K562 (cell line): ENCODE measurements around the gene MFAP2. TPM values are rescaled to one million over a fixed set of nuclear protein-coding genes. Genes with fewer than 3 reads are reported as not detected.

Experiments used
- ATAC-seq: fragments of 200-7000 bp; cut with Tn5 transposase; 3 replicates; pipeline ENCODE4 v1.9.1; 2020; ENCODE audit warnings: moderate library complexity
- BruUV-seq: library from RNA; stranded (reverse); fragments of 400-500 nt; replicated peaks from 2 replicates; lab custom pipeline; 2021; lab: Mats Ljungman, UMichigan
- CTCF ChIA-PET: fragments of 300-600 bp; formaldehyde crosslinking; extraction: SDS; loops from one replicate; lab custom pipeline; 2021; ENCODE audit warnings: low intra/inter-chr PET ratio; lab: Yijun Ruan, JAX
- POLR2A ChIA-PET: fragments of 300-600, 350-650 bp; sonication (Branson Sonifier 250); formaldehyde crosslinking; extraction: SDS; loops from one replicate; lab custom pipeline; 2021; ENCODE audit warnings: antibody characterized with exemption, inconsistent platforms; lab: Yijun Ruan, JAX
- DNase-seq, 4 experiments: peaks; one replicate each; pipeline versions ENCODE4 v3.0.0 to v3.0.0-alpha.2; 2011 to 2018; ENCODE audit warnings: low spot score in 3 of 4, mixed read lengths in 3 of 4; ENCODE audit errors: extremely low read depth in 1 of 4
- FAIRE-seq: peaks from 2 replicates; lab custom pipeline; 2011; peaks lifted over from hg19 to GRCh38; lab: Jason Lieb, UNC
- H2AFZ ChIP-seq: 2 replicates; pipeline ENCODE4 v1.6.0; 2011; ENCODE audit warnings: low read depth, low read length, control low read depth, inconsistent platforms
- H3K27ac ChIP-seq: fragments of 200-600 bp; 3 replicates; pipeline ENCODE4 v1.8.0; 2011; ENCODE audit warnings: low read depth, mild to moderate bottlenecking, control low read depth, inconsistent platforms, low read length, moderate library complexity, mixed read lengths; ENCODE audit errors: extremely low read depth
- H3K27me3 ChIP-seq, 2 experiments: fragments of 300-600 bp in 1 of 2; 2 replicates in 1 of 2; 3 replicates in 1 of 2; pipeline versions ENCODE4 v1.6.0 to v1.8.0; 2011; ENCODE audit warnings: inconsistent platforms in 2 of 2, low read length in 2 of 2, mild to moderate bottlenecking in 1 of 2, mixed read lengths in 1 of 2, moderate library complexity in 1 of 2; ENCODE audit not compliant: control insufficient read depth in 2 of 2, insufficient read depth in 2 of 2
- H3K36me3 ChIP-seq: fragments of 300-600 bp; 3 replicates; pipeline ENCODE4 v1.8.0; 2011; ENCODE audit warnings: mild to moderate bottlenecking, low read length, inconsistent platforms; ENCODE audit not compliant: control insufficient read depth, insufficient read depth
- H3K4me1 ChIP-seq, 2 experiments: fragments of 200-600 bp in 1 of 2; replicated peaks in 1 of 2; 2 replicates in 1 of 2; 3 replicates in 1 of 2; pipeline versions ENCODE4 v1.5.1 to v1.8.0; 2011; ENCODE audit warnings: inconsistent platforms in 2 of 2, low read length in 2 of 2, mild to moderate bottlenecking in 1 of 2, mixed read lengths in 1 of 2, moderate library complexity in 1 of 2; ENCODE audit not compliant: control insufficient read depth in 2 of 2, insufficient read depth in 2 of 2
- H3K4me2 ChIP-seq: 2 replicates; pipeline ENCODE4 v1.6.1; 2011; ENCODE audit warnings: low read length, control low read depth, inconsistent platforms, mixed read lengths; ENCODE audit not compliant: insufficient read depth
- H3K4me3 ChIP-seq: fragments of 200-600 bp; sonication (generic), shearing (Covaris generic); 2 replicates; pipeline ENCODE4 v1.5.1; 2016; ENCODE audit warnings: control low read depth, inconsistent platforms
- H3K79me2 ChIP-seq: fragments of 200-600 bp; 3 replicates; pipeline ENCODE4 v1.8.0; 2011; ENCODE audit warnings: low read length, inconsistent platforms; ENCODE audit not compliant: control insufficient read depth, insufficient read depth
- H3K9ac ChIP-seq, 2 experiments: 2 replicates each; pipeline versions ENCODE4 v1.6.0 to v1.6.1; 2011; ENCODE audit warnings: low read depth in 2 of 2, low read length in 2 of 2, control low read depth in 1 of 2, inconsistent platforms in 1 of 2, mild to moderate bottlenecking in 1 of 2, mixed read lengths in 1 of 2; ENCODE audit not compliant: insufficient read depth in 1 of 2
- H3K9me1 ChIP-seq: one replicate; pipeline ENCODE4 v1.6.0; 2011; ENCODE audit warnings: inconsistent platforms, mild to moderate bottlenecking, low read length, moderate library complexity; ENCODE audit not compliant: control insufficient read depth, insufficient read depth
- H3K9me3 ChIP-seq: replicated peaks from 2 replicates; pipeline ENCODE4 v1.5.1; 2011; ENCODE audit warnings: low read depth, low read length, inconsistent platforms; ENCODE audit not compliant: control insufficient read depth, insufficient read depth
- H4K20me1 ChIP-seq: replicated peaks from 2 replicates; pipeline ENCODE4 v1.6.1; 2011; ENCODE audit warnings: low read length, inconsistent platforms, mixed read lengths; ENCODE audit not compliant: control insufficient read depth, insufficient read depth
- DACH1 ChIP-seq: fragments of 450-650 bp; IDR thresholded peaks from 2 replicates; pipeline ENCODE4 v1.6.1; 2018; ENCODE audit not compliant: partially characterized antibody
- HEY1 ChIP-seq: fragments of 250-450 bp; sonication (Bioruptor Pico); IDR thresholded peaks from 2 replicates; pipeline ENCODE4 v1.5.0; 2020; ENCODE audit warnings: mild to moderate bottlenecking, moderate library complexity, borderline replicate concordance
- MAZ ChIP-seq, 2 experiments: fragments of 450-650 bp in 1 of 2; sonication (generic) in 1 of 2; formaldehyde crosslinking; IDR thresholded peaks in 1 of 2; conservative IDR thresholded peaks in 1 of 2; 2 replicates each; pipeline versions ENCODE4 v1.4.0 to v1.5.0; 2020; ENCODE audit warnings: mild to moderate bottlenecking in 1 of 2, missing genetic modification reagents in 1 of 2
- MBD2 ChIP-seq: sonication (generic); IDR thresholded peaks from 2 replicates; pipeline ENCODE4 v1.6.1; 2016; ENCODE audit warnings: low read depth, borderline replicate concordance
- MEF2A ChIP-seq: IDR thresholded peaks from 2 replicates; pipeline ENCODE4 v1.6.1; 2011; ENCODE audit warnings: low read depth, mild to moderate bottlenecking, low read length, moderate library complexity; ENCODE audit not compliant: control insufficient read depth
- MXI1 ChIP-seq: IDR thresholded peaks from 2 replicates; pipeline ENCODE4 v1.6.1; 2011; ENCODE audit warnings: low read depth, mild to moderate bottlenecking, improper control_type of control experiment, low read length
- ZFP1 ChIP-seq: fragments of 450-650 bp; formaldehyde crosslinking; IDR thresholded peaks from 2 replicates; pipeline ENCODE4 v1.4.0; 2020; ENCODE audit warnings: mild to moderate bottlenecking, mixed read lengths
- ZNF174 ChIP-seq: fragments of 250-450 bp; sonication (Bioruptor Pico); IDR thresholded peaks from 2 replicates; pipeline ENCODE4 v1.4.0; 2020; ENCODE audit warnings: mild to moderate bottlenecking
- WGBS: fragments of 100-300 bp; shearing (Covaris generic); methylation state at CpG from one replicate; pipeline ENCODE4 v1.1.6; 2016; ENCODE audit warnings: low coverage, mixed read lengths; ENCODE audit not compliant: insufficient coverage; ENCODE audit errors: missing lambda C conversion rate; 5-methylcytosine and 5-hydroxymethylcytosine counted together
- in situ Hi-C: fragments of 300-500 bp; cut with MboI; formaldehyde crosslinking; loops from 4 replicates; pipeline ENCODE4 v1.15.0; 2018; ENCODE audit warnings: inconsistent platforms, mixed read lengths
- intact Hi-C: fragments of 100-400 bp; cut with micrococcal nuclease; formaldehyde crosslinking; loops from 2 replicates; pipeline ENCODE4 v1.14.2; 2022
- polyA plus RNA-seq, 8 experiments: library from polyadenylated mRNA; depleted of rRNA in 4 of 8; stranded (reverse) in 5 of 8; unstranded in 3 of 8; fragments of >200 nt; fragmentation: Nextera tagmentation in 2 of 8; fragmentation: Illumina TruSeq in 1 of 8; extraction: Ambion mirVana in 2 of 8; extraction: Trizol in 1 of 8; gene quantifications; 2 replicates each; pipeline versions ENCODE4 v1.2.1 to v1.2.3, GENCODE V29; 2011 to 2014; ENCODE audit warnings: inconsistent platforms in 1 of 8, missing spikeins in 1 of 8
- total RNA-seq, 7 experiments: library from RNA; depleted of rRNA in 6 of 7; stranded (reverse); fragments of >200 nt in 6 of 7; fragmentation: Illumina TruSeq in 2 of 7; extraction: Trizol in 2 of 7; gene quantifications; 2 replicates each; pipeline versions ENCODE4 v1.2.1 to v1.2.3, GENCODE V29; 2011 to 2021; ENCODE audit warnings: low replicate concordance in 1 of 7
- TF ChIP-seq, protein P1 (sequence below): fragments of 250-450 bp; sonication (Bioruptor Pico); IDR thresholded peaks from 2 replicates; pipeline ENCODE4 v1.9.0; 2021; ENCODE audit warnings: mild to moderate bottlenecking, inconsistent platforms
- TF ChIP-seq, protein P2 (sequence below): sonication (generic); formaldehyde crosslinking; IDR thresholded peaks from 2 replicates; pipeline ENCODE4 v1.8.0; 2023; ENCODE audit warnings: mild to moderate bottlenecking, missing genetic modification reagents
- TF ChIP-seq, protein P3 (sequence below): IDR thresholded peaks from 2 replicates; pipeline ENCODE4 v1.6.1; 2016; ENCODE audit warnings: missing genetic modification characterization, missing compliant biosample characterization

Gene MFAP2
- total and polyA plus RNA-seq, 9 of the 15 experiments (the other 6 are each of a cell fraction or from before 2014, with no cell fraction given), result not detected

DNA sequence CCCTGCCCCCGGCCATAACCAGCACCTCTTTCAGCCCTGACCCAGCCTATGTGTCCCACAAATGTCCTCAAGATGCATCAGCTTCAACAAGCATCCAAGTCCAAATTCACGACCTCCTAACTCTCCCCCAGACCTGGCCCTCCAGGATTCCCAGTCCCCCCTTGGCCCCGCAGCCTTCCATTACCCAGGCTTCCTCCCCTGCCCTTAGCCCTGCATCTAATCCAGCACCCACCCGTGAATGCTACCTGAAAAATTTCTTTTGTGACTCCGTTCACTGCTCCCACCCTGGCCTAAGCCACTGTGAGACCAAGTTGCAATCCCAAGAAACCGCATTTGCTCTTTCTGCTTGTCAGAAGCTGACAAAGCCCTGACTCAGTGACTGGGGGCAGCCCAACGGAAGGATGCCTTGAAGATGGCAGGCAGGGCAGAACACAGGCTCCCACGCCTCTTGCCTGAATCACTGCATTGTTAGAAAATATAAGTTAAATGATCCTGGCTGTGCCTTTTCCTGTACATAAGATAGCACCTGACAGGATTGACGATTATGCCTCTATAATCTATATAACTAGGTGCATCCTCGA, 939 bp upstream of the MFAP2 start:
- H3K4me2 ChIP-seq, result no peak overlapping the region
- H4K20me1 ChIP-seq, result peaks cover 18% of the 10 kb centered on the region; the same call in 1 of the 2 replicates
- H3K4me1 ChIP-seq, result peaks cover 0 to 35% of the 10 kb centered on the region in 2 experiments; a peak in 2 of 5 replicates
- in situ Hi-C loops, result no loop called here
- no peaks in the 10 kb centered on the region for H3K9me3 ChIP-seq
- ChIA-PET CTCF (no interaction called here), POLR2A (interaction anchor here (0.7 to 1.8 kb wide), 6 partner anchors 8 to 167 kb away, joined by 3 to 5 read pairs (median 4); no protein-coding TSS in a partner anchor)
- intact Hi-C loops, result no loop called here
- FAIRE-seq, result no peak
- TF ChIP-seq ZNF174 (CRISPR knock-in tag) (no peak), DACH1 (no peak), HEY1 (no peak), MAZ (CRISPR knock-in tag; conservative IDR thresholded peaks at IDR 0.05 in 1 of 2, IDR thresholded peaks at IDR 0.05 in 1 of 2) (no peak), MBD2 (no peak), ZFP1 (CRISPR knock-in tag) (no peak), MXI1 (no peak), MEF2A (no peak)
- TF ChIP-seq, protein P1, sequence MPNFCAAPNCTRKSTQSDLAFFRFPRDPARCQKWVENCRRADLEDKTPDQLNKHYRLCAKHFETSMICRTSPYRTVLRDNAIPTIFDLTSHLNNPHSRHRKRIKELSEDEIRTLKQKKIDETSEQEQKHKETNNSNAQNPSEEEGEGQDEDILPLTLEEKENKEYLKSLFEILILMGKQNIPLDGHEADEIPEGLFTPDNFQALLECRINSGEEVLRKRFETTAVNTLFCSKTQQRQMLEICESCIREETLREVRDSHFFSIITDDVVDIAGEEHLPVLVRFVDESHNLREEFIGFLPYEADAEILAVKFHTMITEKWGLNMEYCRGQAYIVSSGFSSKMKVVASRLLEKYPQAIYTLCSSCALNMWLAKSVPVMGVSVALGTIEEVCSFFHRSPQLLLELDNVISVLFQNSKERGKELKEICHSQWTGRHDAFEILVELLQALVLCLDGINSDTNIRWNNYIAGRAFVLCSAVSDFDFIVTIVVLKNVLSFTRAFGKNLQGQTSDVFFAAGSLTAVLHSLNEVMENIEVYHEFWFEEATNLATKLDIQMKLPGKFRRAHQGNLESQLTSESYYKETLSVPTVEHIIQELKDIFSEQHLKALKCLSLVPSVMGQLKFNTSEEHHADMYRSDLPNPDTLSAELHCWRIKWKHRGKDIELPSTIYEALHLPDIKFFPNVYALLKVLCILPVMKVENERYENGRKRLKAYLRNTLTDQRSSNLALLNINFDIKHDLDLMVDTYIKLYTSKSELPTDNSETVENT (CRISPR knock-in tag), result no peak
- TF ChIP-seq, protein P2, sequence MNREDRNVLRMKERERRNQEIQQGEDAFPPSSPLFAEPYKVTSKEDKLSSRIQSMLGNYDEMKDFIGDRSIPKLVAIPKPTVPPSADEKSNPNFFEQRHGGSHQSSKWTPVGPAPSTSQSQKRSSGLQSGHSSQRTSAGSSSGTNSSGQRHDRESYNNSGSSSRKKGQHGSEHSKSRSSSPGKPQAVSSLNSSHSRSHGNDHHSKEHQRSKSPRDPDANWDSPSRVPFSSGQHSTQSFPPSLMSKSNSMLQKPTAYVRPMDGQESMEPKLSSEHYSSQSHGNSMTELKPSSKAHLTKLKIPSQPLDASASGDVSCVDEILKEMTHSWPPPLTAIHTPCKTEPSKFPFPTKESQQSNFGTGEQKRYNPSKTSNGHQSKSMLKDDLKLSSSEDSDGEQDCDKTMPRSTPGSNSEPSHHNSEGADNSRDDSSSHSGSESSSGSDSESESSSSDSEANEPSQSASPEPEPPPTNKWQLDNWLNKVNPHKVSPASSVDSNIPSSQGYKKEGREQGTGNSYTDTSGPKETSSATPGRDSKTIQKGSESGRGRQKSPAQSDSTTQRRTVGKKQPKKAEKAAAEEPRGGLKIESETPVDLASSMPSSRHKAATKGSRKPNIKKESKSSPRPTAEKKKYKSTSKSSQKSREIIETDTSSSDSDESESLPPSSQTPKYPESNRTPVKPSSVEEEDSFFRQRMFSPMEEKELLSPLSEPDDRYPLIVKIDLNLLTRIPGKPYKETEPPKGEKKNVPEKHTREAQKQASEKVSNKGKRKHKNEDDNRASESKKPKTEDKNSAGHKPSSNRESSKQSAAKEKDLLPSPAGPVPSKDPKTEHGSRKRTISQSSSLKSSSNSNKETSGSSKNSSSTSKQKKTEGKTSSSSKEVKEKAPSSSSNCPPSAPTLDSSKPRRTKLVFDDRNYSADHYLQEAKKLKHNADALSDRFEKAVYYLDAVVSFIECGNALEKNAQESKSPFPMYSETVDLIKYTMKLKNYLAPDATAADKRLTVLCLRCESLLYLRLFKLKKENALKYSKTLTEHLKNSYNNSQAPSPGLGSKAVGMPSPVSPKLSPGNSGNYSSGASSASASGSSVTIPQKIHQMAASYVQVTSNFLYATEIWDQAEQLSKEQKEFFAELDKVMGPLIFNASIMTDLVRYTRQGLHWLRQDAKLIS (CRISPR knock-in tag), result no peak
- TF ChIP-seq, protein P3, sequence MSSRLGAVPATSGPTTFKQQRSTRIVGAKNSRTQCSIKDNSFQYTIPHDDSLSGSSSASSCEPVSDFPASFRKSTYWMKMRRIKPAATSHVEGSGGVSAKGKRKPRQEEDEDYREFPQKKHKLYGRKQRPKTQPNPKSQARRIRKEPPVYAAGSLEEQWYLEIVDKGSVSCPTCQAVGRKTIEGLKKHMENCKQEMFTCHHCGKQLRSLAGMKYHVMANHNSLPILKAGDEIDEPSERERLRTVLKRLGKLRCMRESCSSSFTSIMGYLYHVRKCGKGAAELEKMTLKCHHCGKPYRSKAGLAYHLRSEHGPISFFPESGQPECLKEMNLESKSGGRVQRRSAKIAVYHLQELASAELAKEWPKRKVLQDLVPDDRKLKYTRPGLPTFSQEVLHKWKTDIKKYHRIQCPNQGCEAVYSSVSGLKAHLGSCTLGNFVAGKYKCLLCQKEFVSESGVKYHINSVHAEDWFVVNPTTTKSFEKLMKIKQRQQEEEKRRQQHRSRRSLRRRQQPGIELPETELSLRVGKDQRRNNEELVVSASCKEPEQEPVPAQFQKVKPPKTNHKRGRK, result no peak
- H3K9ac ChIP-seq, result no peak overlapping the region
- no peaks in the 10 kb centered on the region for H3K9me1 ChIP-seq
- no peak overlapping the region for H3K4me3 ChIP-seq
- no peak for ATAC-seq
- BruUV-seq, result no TSS peak
- H2AFZ ChIP-seq, result no peak overlapping the region
- no peak for DNase-seq
- no peaks in the 10 kb centered on the region for H3K79me2 ChIP-seq
- peaks cover 17 to 25% of the 10 kb centered on the region in 2 experiments; a peak in 3 of 5 replicates for H3K27me3 ChIP-seq
- no peak overlapping the region for H3K27ac ChIP-seq
- H3K36me3 ChIP-seq, result peaks cover 4% of the 10 kb centered on the region; the same call in 1 of the 3 replicates
- 16% methylated on average over 10 of the region's 10 CpGs for WGBS
